ENCODE measurements around the gene DCAF17.
"Not testable (repeated sequence)": the region's sequence is repeated elsewhere in the genome, so short reads cannot be mapped to it uniquely, and the experiment has no call there.

The DCAF17 gene

DNA sequence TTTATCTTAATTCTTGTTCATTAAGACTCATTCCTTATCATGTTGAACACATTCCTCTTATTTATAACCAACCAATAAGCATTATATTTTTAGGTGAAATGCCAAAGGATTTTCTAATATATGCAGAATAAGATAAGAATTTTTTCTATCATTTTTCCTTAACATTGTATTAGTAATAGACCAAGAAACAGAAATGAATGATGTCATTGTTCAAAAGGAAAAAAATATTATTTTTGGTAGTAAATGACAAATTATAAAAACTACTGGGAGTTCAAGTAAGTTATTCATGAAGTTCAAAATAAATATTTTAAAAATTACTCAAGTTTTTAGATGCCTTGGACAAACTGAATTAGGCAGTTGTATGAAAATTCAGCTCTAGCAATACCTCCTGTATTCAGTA lies 25.5 kb downstream of the DCAF17 start:
- DNase-seq (ENCODE audit: low spot score) = no peak

DNA sequence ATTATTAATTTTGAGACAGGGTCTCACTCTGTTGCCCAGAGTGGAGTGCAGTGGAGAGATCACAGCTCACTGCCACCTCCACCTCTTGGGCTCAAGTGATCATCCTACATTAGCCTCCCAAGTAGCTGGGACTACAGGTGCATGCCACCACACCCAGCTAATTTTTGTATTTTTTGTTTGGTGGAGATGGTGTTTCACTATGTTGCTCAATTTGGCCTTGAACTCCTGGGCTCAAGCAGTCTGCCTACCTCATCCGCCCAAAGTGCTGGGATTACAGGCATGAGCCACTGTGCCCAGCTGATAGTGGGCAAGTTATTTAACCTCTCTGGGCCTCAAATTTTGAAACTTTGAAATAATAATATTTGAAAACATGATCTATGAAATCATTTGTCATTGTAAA lies 26.5 kb downstream of the DCAF17 start:
- no peak for DNase-seq (ENCODE audit: low spot score)

DNA sequence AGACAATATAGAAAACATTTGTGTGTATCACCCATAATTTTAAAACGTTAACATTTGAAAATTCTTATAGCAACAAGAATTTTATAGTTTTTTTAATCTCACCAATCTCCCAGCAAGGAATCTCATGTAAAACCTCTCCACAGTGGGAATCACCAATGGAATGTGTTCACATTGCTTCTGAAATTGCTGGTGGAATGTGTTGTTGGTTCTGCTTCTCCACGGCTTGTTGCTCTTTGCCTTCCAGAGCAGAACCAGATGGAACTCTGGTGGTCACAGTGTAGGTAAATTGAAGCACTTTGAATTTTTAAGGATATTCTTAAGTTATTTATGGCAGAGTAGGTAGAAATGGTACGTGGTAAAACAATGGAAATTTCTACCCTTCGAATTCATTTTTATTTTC lies 35.1 kb downstream of the DCAF17 start:
- no peak for DNase-seq (ENCODE audit: low spot score)

DNA sequence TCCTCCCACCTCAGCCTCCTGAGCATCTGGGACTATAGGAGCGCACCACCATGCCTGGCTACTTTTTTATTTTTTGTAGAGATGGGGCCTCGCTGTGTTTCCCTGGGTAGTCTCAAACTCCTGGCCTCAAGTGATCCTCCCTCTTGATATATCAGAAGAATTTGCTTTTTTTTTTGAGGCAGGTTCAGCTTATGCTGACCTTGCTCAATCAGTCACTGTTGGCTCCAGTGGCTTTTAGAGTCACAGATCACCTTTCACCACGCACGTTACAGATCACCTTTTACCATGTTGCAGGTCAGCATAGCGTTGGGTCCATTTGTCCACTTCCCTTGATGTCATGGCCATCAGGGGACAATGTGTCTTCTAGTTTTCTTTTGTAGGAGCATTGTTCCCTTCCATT lies 36.1 kb downstream of the DCAF17 start:
- DNase-seq (ENCODE audit: low spot score) = no peak

DNA sequence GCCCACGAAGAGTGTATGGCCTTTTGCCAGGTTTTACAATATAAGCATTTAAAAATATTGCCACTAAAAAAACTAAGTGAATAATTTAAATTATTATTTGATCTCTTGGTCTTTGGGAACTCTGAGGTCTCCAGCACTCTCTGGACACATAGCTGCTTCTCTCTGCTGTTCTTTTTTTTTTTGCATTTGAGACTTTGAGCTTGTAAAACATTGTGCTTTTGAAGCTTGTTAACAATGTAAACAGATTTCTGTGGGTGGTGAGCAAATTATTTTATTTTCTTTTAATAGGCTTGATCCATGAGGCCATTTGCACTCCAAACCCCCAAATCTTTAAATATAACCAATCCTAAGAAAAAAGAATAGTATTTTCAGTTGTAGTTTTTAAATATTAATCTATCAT lies 42.0 kb downstream of the DCAF17 start:
- no peak for DNase-seq (ENCODE audit: low spot score)

DNA sequence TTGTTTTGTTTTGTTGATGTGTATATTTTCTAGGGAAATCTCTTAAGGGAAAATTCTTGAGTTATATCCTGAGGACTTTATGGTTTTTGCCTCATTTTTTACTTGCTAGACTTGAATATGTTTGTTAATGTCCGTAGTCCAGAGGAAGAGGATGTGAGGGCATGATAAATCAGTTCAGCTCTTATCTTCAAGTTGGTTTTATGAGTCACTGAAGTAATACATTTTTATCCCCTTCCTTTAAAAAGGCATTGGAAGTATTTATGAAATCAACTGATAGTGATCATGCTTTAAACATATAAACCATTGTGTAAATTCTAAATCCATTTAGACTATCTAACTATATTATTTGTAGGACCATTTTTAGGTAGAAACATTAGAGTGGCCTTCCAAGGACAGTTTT lies 44.3 kb downstream of the DCAF17 start:
- no peak for DNase-seq (ENCODE audit: low spot score)

DNA sequence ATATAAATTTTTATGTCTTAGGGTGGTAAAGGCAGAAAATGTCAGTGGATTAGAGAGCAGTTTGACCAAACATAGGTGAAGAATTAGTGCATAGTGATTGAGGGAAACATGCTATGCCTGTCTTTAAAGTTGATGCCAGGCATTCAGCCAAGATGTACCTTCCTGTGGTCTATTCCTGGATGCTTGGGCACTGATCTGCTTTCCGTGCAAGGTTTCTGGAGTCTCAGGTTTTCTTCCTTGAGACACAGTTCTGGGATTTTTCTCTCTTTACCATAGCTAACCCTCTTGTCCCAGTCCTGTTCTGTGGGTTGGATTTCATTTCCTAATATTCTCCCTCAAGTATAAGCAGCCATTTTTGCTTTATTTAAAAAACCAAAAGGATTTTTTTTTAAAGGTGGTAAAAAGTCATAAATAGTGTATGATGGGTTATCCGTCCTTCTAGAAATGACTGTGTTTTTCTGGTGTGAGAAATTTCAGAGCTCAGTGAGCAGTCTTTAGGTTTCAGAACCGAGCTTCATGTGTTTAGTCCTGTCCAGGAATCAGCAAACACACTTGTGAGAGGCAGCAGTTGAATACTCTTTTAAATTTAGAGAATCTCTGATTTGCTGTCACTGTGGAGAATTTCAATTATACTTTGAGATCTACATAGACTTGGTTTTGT lies 45.3 kb downstream of the DCAF17 start:
- DNase-seq (ENCODE audit: low spot score) = no peak

DNA sequence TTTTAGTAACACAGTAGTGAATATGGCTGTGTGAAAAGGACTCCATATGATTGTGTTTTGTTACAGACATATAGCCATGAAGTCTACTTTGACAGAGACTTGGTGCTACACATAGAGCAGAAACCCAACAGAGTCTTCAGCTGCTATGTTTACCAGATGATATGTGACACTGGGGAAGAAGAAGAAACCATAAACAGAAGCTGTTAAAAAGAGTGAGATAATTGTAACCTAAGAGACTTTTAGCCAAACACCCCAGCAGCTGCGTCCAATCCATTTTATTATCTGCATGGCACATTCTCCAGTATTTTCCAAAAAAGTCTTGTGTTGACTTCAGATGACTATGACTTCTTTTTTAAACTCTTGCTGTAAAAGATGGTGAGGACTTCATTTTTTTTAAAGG lies 46.9 kb downstream of the DCAF17 start:
- no peak for DNase-seq (ENCODE audit: low spot score)

DNA sequence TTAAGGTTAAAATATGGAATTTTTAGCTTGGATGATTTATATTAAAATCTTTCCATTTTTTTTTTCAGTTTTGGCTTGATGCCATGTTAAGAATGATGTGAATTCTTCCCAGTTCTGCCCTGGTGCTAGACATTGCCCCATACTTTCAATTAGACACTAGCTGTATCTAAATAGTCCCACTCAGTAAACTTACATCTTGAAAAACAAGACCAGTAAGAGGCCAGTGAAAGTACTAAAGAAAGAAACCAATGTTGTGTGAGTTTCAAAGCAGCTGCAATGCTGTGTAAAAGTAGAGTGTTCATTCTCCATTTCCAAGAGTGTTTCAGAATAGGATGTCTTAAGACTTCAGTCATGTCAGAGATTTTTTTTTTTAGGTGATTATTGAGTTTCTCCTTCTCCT lies 48.3 kb downstream of the DCAF17 start:
- DNase-seq (ENCODE audit: low spot score) = no peak

DNA sequence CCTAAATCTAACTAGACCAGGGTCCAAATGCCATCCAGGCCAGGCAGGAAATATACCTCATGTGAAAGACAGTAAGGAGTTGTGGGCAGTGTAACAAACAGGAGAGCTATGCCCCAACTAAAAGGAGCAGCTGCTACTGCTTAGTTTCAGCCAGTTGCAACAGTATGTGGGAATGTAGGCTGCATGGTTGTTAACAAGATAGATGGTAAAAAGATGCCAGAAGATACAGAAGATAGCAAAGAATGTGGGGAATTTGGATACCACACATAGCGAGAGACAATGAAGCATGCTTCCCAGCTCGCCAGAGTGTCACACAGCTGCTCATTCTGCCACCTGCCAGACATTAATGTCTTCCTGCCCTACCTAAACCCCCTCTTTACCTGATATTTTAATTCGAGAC lies 48.9 kb downstream of the DCAF17 start:
- DNase-seq (ENCODE audit: low spot score) = no peak

DNA sequence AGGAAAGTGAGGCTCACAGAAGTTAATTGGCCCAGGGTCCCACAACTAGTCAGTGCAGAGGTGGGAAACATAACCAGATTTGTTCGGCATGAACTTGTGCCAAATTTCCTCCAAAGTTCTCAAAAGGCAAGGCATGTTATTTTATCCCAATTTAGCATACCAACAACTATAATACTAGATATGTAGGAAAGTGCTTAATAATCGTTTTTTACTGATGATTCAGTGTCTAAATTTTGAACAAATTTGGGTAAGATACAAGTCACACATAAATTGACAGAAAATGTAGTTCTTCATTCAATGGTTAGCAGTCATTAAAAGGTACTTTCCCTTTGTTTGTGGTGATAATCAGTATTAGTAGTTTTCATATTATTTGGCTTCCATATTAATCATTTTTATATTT lies 49.8 kb downstream of the DCAF17 start:
- no peak for DNase-seq (ENCODE audit: low spot score)

DNA sequence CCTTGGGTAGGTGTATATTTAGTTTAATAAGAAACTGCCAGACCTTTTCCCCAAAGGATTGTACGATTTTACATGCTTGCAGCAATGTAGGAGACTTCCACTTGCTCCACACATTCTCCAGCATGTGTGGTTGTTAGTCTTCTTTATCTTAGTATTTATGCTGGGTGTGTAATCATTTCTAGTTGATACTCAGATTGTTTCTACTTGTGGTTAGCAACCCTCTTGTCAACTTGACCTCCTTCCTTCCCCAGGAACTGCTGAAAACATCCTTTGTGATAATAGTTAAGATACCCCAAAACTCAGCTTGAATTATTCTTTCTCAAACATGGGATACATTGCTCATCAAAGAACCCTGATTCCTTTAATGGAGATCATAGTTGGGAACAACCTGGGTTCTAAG lies 51.1 kb downstream of the DCAF17 start:
- DNase-seq (ENCODE audit: low spot score) = no peak

DNA sequence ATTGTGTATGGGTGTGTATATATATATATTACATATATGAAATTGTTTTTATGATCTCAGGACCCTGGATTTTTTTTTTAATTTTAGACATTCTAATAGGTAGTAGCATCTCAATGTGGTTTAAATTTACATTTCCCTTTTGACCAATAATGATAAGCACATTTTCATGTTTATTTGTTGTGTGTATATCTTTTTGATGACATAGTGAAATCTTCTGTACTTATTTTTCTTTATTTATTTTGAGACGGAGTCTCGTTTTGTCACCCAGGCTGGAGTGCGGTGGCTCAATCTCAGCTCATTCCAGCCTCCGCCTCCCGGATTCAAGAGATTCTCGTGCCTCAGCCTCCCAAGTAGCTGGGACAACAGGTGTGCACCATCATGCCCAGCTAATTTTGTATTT lies 53.2 kb downstream of the DCAF17 start:
- no peak for DNase-seq (ENCODE audit: low spot score)

DNA sequence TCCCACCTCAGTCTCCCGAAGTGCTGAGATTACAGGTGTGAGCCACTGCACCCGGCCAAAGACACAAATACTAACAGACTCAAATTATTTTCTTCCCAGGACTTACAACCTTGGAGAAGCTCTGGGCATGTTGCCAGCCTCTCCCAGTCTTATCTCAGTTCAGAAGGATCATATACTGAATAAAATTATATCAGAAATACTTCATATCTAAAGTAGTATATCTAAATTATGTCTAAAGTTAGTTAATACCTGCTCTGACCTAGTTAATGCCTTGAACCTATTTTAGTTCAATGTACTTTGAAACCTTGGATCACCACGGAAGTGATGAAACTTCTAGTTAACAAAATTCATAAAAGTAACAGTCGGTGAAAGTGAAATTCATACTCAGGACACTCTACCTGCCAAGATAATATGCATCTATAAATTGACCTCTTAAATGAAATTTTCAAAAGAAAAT lies 53.8 kb downstream of the DCAF17 start:
- no peak for DNase-seq (ENCODE audit: low spot score)

DNA sequence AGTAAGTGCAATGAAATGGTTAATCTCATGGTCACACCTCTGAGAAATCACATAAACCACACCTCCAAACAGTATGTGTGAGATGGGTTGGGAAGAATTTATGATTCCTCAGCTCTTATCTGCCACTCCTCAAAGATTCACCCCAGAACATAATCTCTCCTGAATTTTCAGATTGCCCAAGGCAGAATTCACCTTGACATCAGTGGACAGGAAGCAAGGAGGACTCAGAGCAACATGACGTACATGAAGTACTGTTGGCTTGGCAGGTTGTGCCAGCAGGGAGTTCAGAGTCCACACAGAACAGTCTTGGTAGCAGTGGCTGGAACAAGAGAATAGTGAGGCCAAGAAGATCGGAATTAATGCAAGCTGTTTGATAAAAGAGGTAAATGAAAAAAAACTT lies 56.6 kb downstream of the DCAF17 start:
- DNase-seq (ENCODE audit: low spot score) = no peak

DNA sequence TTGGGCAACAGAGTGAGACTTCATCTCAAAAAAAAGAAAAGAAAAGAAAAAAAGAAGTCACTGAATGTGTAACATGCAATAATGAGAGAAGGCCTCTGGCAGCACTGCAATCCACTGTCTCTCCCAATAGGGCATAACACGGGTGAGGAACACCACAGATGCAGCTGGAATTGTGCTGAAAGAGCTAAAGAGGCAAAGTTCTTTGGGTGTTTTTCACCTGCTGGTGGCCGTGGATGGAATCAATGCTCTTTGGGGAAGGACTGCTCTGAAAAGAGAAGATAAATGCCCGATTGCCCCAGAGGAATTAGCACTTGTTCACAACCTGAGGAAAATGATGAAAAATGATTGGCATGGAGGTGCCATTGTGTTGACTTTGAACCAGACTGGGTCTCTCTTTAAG lies 57.3 kb downstream of the DCAF17 start:
- DNase-seq (ENCODE audit: low spot score) = no peak

DNA sequence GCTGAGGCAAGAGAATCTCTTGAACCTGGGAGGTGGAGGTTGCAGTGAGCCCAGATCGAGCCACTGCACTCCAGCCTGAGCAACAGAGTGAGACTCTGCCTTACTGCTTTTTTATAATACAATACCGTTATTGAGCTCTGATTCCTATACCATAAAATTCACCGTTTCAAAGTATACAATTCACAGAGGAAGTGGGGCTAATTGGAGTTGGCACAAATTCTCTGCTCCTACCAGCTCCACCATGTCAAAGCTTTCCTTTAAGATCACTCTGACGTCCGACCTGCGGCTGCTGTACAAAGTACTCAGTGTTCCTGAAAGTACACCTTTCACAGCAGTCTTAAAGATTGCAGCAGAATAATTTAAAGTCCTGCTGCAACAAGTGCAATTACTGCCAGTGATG lies 58.6 kb downstream of the DCAF17 start:
- no peak for DNase-seq (ENCODE audit: low spot score)

DNA sequence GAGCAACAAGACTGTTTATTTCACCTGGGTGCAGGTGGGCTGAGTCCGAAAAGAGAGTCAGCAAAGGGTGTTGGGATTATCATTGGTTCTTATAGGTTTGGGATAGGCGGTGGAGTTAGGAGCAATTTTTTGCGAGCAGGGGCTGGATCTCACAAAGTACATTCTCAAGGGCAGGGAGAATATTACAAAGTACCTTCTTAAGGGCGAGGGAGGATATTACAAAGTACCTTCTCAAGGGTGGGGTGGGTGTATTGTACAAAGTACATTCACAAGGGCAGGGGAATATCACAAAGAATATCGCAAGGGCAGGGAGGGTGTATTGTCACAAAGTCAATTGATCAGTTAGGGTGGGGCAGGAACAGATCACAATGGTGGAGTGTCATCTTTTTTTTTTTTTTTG lies 63.6 kb downstream of the DCAF17 start:
- DNase-seq (ENCODE audit: low spot score) = not testable (repeated sequence)

DNA sequence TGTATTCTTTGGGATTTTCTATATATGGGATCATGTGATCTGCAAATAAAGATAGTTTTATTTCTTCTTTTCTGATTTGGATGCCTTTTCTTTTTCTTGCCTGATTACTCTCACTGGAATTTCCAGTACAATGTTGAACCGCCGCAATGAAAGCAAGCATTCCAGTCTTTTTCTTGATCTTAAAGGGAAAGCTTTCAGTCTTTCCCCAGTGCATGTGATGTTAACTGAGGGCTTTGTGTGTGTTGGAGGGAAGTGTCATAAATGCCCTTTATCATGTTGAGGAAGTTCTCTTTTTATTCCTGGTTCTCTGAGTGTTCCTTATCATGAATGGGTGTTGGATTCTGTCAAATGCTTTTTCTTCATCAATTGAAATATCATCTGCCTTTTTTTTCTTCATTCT lies 71.3 kb downstream of the DCAF17 start:
- DNase-seq (ENCODE audit: low spot score) = no peak

DNA sequence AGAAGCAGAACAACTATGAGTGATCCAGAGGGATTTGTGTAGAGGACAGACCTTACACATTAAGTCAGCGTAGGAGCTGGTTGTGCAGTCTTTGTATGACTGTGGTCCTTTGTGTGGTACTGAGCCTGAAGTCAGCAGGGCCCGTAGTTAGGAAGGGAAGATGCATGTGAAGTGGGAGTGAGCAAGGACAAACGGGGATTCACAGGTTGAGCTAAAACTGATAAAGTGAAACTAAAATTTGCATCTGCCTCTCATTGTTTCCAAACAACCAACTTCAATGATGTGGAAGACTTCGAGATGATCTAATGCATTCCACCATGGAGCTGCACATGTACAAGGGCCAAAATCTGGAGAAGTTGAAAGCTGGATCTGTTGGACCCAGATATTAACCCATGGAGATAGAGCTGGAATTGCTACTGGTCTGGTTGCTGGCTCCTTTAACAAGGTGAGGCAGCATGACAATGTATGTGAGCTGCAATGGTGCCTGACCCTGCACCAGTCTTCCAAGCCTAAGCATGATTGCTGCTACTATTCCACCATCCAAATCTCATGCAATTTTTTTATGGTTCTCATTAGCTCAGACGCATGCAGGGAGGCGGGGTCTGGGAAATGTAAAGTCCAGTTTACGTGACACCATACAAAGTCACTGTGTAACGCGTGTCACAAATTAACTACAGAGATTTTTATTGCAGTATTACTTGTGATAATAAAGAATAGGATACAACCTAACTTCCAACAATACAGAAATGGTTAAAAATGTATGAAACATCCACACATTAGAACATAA lies 76.1 kb downstream of the DCAF17 start:
- DNase-seq (ENCODE audit: low spot score) = no peak

DNA sequence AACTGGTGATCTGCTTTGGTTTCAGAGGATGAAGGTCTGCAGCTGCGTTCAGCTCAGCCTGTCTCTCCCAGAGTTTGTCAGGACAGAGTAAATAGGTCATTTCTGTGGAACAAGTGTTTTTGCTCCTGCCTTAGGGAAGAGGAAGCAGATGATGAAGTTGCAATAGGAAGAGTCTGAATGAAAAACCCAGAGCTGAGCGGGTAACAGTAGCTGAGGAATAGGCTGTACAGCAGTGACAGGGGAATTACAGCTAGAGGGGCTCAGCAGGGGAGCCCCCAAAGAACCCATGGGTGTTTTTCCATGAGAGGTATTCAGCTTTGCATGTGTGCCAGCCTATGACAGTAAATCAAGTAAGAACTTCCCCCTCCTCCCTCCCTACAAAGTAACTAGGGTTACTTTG lies 78.0 kb downstream of the DCAF17 start:
- DNase-seq (ENCODE audit: low spot score) = no peak

DNA sequence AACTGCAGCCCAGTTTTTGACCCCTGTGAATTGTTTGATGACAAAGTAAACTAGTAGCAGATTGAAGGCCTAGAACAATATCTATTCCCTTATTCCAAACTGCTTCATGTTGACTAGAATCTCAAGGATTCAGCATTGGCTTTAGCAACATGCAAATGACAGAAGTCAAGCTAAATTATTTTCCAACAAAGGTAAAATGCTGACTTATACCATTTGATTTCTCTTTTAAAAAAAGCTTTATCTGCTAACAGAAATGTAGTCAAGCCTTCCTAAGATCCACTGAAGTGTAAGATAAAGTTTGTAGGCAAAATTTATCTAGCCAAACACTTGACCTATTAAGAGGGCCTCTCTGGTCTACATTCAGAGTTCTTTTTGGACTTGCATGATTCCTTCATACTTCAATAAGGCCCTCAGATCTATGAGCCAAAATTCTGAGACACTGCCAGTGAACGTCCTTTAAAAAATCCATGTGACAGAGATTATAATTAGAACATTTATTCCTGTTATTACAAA lies 78.7 kb downstream of the DCAF17 start:
- no peak for DNase-seq (ENCODE audit: low spot score)

DNA sequence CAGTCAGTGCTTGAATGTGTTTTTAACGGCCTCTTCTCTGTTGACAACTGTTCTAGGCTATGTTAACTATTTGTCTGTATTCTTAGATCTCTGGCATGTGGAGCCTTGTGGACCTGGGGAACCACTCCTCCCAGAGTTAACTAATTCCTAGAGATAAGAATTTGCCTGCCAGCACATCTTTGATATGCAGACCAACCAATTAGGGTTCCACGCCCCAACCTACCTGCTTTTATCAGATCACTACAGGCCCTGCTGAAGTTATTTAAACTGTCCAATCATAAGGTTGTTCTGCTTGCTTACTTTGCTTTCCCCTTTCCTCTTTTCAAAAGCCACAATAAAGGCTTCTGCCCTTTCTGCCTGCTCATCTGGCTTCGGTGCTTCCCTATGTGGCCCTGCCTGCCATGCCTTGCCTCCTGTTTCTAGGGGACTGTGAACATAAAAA lies 79.7 kb downstream of the DCAF17 start:
- no peak for DNase-seq (ENCODE audit: low spot score)

Data from D341Med (cell line).